MM.1S (cell line): ENCODE measurements around the gene KPNA1.

Experiments
- DNase-seq: peaks from one replicate; pipeline ENCODE4 v3.0.0-alpha.2; 2015
- H2AFZ ChIP-seq: fragments of 300-600 bp; sonication (generic); 2 replicates; pipeline ENCODE4 v1.6.0; 2016; ENCODE audit warnings: antibody characterized with exemption, low read length
- H3F3A ChIP-seq: fragments of 300-600 bp; sonication (generic); 2 replicates; pipeline ENCODE4 v1.6.1; 2016; ENCODE audit warnings: mild to moderate bottlenecking, antibody characterized with exemption, low read length, moderate library complexity, mixed read lengths; ENCODE audit not compliant: insufficient read depth
- H3K27ac ChIP-seq: fragments of 300-600 bp; sonication (generic); 2 replicates; pipeline ENCODE4 v1.5.1; 2016; ENCODE audit warnings: mild to moderate bottlenecking, low read length
- H3K27me3 ChIP-seq: fragments of 300-600 bp; sonication (generic); replicated peaks from 2 replicates; pipeline ENCODE4 v1.6.0; 2016; ENCODE audit warnings: low read length; ENCODE audit not compliant: insufficient read depth
- H3K36me3 ChIP-seq: fragments of 300-600 bp; sonication (generic); replicated peaks from 2 replicates; pipeline ENCODE4 v1.6.1; 2016; ENCODE audit warnings: mild to moderate bottlenecking, low read length, mixed read lengths; ENCODE audit not compliant: insufficient read depth
- H3K4me1 ChIP-seq: fragments of 300-600 bp; sonication (generic); 2 replicates; pipeline ENCODE4 v1.6.1; 2016; ENCODE audit warnings: low read length, mixed read lengths
- H3K4me2 ChIP-seq: fragments of 300-600 bp; sonication (generic); 2 replicates; pipeline ENCODE4 v1.6.0; 2016; ENCODE audit warnings: low read depth, low read length
- H3K4me3 ChIP-seq: fragments of 300-600 bp; sonication (generic); 2 replicates; pipeline ENCODE4 v1.5.1; 2016; ENCODE audit warnings: low read length, mixed read lengths
- H3K79me2 ChIP-seq: fragments of 300-600 bp; sonication (generic); 2 replicates; pipeline ENCODE4 v1.6.1; 2016; ENCODE audit warnings: mixed run types, low read length, mixed read lengths
- H3K9ac ChIP-seq: fragments of 300-600 bp; sonication (generic); 2 replicates; pipeline ENCODE4 v1.6.1; 2016; ENCODE audit warnings: low read length, mixed read lengths
- H3K9me2 ChIP-seq: fragments of 300-600 bp; sonication (generic); replicated peaks from 2 replicates; pipeline ENCODE4 v1.6.1; 2016; ENCODE audit warnings: mild to moderate bottlenecking, low read length, mixed read lengths; ENCODE audit not compliant: insufficient read depth
- H3K9me3 ChIP-seq: fragments of 300-600 bp; sonication (generic); replicated peaks from 2 replicates; pipeline ENCODE4 v1.6.1; 2016; ENCODE audit warnings: mild to moderate bottlenecking, low read length, mixed read lengths; ENCODE audit not compliant: insufficient read depth
- H4K20me1 ChIP-seq: fragments of 300-600 bp; sonication (generic); 2 replicates; pipeline ENCODE4 v1.6.1; 2016; ENCODE audit warnings: mild to moderate bottlenecking, low read length, moderate library complexity, mixed read lengths; ENCODE audit not compliant: insufficient read depth
- CTCF ChIP-seq: fragments of 300-600 bp; sonication (generic); IDR thresholded peaks from 2 replicates; pipeline ENCODE4 v1.5.1; 2016; ENCODE audit warnings: antibody characterized with exemption, low read length, mixed read lengths
- EZH2 ChIP-seq: fragments of 300-600 bp; sonication (generic); optimal IDR thresholded peaks from 2 replicates; pipeline ENCODE3; 2017; ENCODE audit warnings: low read depth, mild to moderate bottlenecking, antibody characterized with exemption, low read length, mixed read lengths
- EZH2phosphoT487 ChIP-seq: fragments of 300-600 bp; sonication (generic); IDR thresholded peaks from 2 replicates; pipeline ENCODE4 v1.6.1; 2018; ENCODE audit warnings: antibody characterized with exemption, low read length

KPNA1 gene

GRCh38 chr3:122535964-122536631 lies 21.4 kb upstream of the KPNA1 start:
- Histone ChIP-seq H3K79me2 (no peaks in the 10 kb centered on the region), H2AFZ (no peak overlapping the region), H3K27me3 (no peaks in the 10 kb centered on the region), H3K4me1 (no peaks in the 10 kb centered on the region), H3K27ac (no peak overlapping the region), H3K9me3 (no peaks in the 10 kb centered on the region), H3K36me3 (no peaks in the 10 kb centered on the region), H3K4me2 (no peak overlapping the region), H3K9ac (no peak overlapping the region), H3F3A (no peaks in the 10 kb centered on the region), H3K4me3 (no peak overlapping the region), H4K20me1 (no peaks in the 10 kb centered on the region), H3K9me2 (no peaks in the 10 kb centered on the region)
- TF ChIP-seq EZH2phosphoT487 = no peak
- no peak for TF ChIP-seq EZH2
- TF ChIP-seq CTCF = no peak
- DNase-seq = no peak

- no peaks in the 10 kb centered on the region for H3K4me1 ChIP-seq
- TF ChIP-seq EZH2phosphoT487 (no peak), EZH2 (no peak), CTCF (no peak)
- no peak overlapping the region for H2AFZ ChIP-seq
- H3K36me3 ChIP-seq = no peaks in the 10 kb centered on the region
- no peaks in the 10 kb centered on the region for H3K9me2 ChIP-seq
- no peaks in the 10 kb centered on the region for H3F3A ChIP-seq
- DNase-seq = no peak
- no peaks in the 10 kb centered on the region for H3K27me3 ChIP-seq
- no peaks in the 10 kb centered on the region for H4K20me1 ChIP-seq
- H3K9ac ChIP-seq = no peak overlapping the region
- no peaks in the 10 kb centered on the region for H3K79me2 ChIP-seq
- no peak overlapping the region for H3K4me3 ChIP-seq
- no peak overlapping the region for H3K27ac ChIP-seq
- H3K9me3 ChIP-seq = no peaks in the 10 kb centered on the region
- H3K4me2 ChIP-seq = no peak overlapping the region
Observed at GRCh38 chr3:122533931-122534334, 19.2 kb upstream of the KPNA1 start.

- no peaks in the 10 kb centered on the region for H3K27me3 ChIP-seq
- no peak overlapping the region for H3K9ac ChIP-seq
- no peaks in the 10 kb centered on the region for H3K9me2 ChIP-seq
- no peak overlapping the region for H3K4me2 ChIP-seq
- no peak overlapping the region for H3K4me3 ChIP-seq
- TF ChIP-seq EZH2phosphoT487 (no peak), EZH2 (no peak)
- no peak overlapping the region for H3K27ac ChIP-seq
- no peak for DNase-seq
- H2AFZ ChIP-seq = no peak overlapping the region
- no peaks in the 10 kb centered on the region for H3K4me1 ChIP-seq
- H3F3A ChIP-seq = no peaks in the 10 kb centered on the region
- H4K20me1 ChIP-seq = no peaks in the 10 kb centered on the region
- no peaks in the 10 kb centered on the region for H3K9me3 ChIP-seq
- no peaks in the 10 kb centered on the region for H3K79me2 ChIP-seq
- no peaks in the 10 kb centered on the region for H3K36me3 ChIP-seq
Observed at GRCh38 chr3:122533480-122533879, 18.7 kb upstream of the KPNA1 start.

GRCh38 chr3:122530164-122530563 lies 15.4 kb upstream of the KPNA1 start:
- Histone ChIP-seq H3K9ac (no peak overlapping the region), H3K27ac (no peak overlapping the region), H3K4me2 (no peak overlapping the region), H2AFZ (no peak overlapping the region), H3K9me2 (no peaks in the 10 kb centered on the region), H3F3A (no peaks in the 10 kb centered on the region), H3K36me3 (no peaks in the 10 kb centered on the region), H3K27me3 (no peaks in the 10 kb centered on the region), H4K20me1 (no peaks in the 10 kb centered on the region), H3K79me2 (no peaks in the 10 kb centered on the region), H3K4me3 (no peak overlapping the region), H3K4me1 (no peaks in the 10 kb centered on the region), H3K9me3 (no peaks in the 10 kb centered on the region)
- TF ChIP-seq CTCF (no peak), EZH2 (no peak), EZH2phosphoT487 (no peak)
- no peak for DNase-seq
